ENCODE measurements around the gene CAMTA1.

CAMTA1 gene

GRCh38 chr1:7177438-7178146, 392.3 kb downstream of the CAMTA1 start:
- TF ChIP-seq FOXA1 (IDR thresholded peaks at IDR 0.05) (no peak), HDGF (IDR thresholded peaks at IDR 0.05; ENCODE audit: borderline replicate concordance) (no peak), L3MBTL2 (conservative IDR thresholded peaks at IDR 0.05) (no peak), LEF1 (IDR thresholded peaks at IDR 0.05; ENCODE audit: borderline replicate concordance) (no peak), ELF4 (IDR thresholded peaks at IDR 0.05) (no peak), PKNOX1 (IDR thresholded peaks at IDR 0.05) (no peak), BHLHE40 (IDR thresholded peaks at IDR 0.05; ENCODE audit: borderline replicate concordance) (no peak), FOXK2 (IDR thresholded peaks at IDR 0.05) (no peak), ARNT (IDR thresholded peaks at IDR 0.05) (no peak)
- ChIA-PET POLR2A (no interaction called here), CTCF (no interaction called here)
- no peak for DNase-seq (ENCODE audit: extremely low spot score)

- TF ChIP-seq NFRKB (IDR thresholded peaks at IDR 0.05) = no peak
- no peak for TF ChIP-seq FOXK2 (IDR thresholded peaks at IDR 0.05)
- no peak for TF ChIP-seq HDGF (IDR thresholded peaks at IDR 0.05; ENCODE audit: borderline replicate concordance)
- ChIA-PET CTCF (no interaction called here), POLR2A (no interaction called here)
- no peak for DNase-seq (ENCODE audit: extremely low spot score)
Observed at GRCh38 chr1:7178336-7178735, 393.1 kb downstream of the CAMTA1 start.

GRCh38 chr1:7178741-7179140, 393.5 kb downstream of the CAMTA1 start:
- no peak for DNase-seq (ENCODE audit: extremely low spot score)
- ChIA-PET CTCF (no interaction called here), POLR2A (no interaction called here)
- TF ChIP-seq L3MBTL2 (conservative IDR thresholded peaks at IDR 0.05) (no peak), ARNT (IDR thresholded peaks at IDR 0.05) (no peak), FOXM1 (IDR thresholded peaks at IDR 0.05; ENCODE audit: borderline replicate concordance) (no peak), TARDBP (IDR thresholded peaks at IDR 0.05) (no peak), NFRKB (IDR thresholded peaks at IDR 0.05) (no peak), FOXK2 (IDR thresholded peaks at IDR 0.05) (no peak), SUZ12 (IDR thresholded peaks at IDR 0.05) (no peak), CTBP1 (IDR thresholded peaks at IDR 0.05; ENCODE audit: borderline replicate concordance) (no peak), LEF1 (IDR thresholded peaks at IDR 0.05; ENCODE audit: borderline replicate concordance) (no peak), BHLHE40 (IDR thresholded peaks at IDR 0.05; ENCODE audit: borderline replicate concordance) (no peak), ELF4 (IDR thresholded peaks at IDR 0.05) (no peak)

GRCh38 chr1:7185721-7186120, 400.5 kb downstream of the CAMTA1 start:
- CTCF ChIA-PET = interaction anchor here (0.7 kb wide), 1 partner anchor 116 kb away, joined by 3 read pairs; no protein-coding TSS in a partner anchor
- no peak for DNase-seq (ENCODE audit: extremely low spot score)
- no peak for TF ChIP-seq PKNOX1 (IDR thresholded peaks at IDR 0.05)
- TF ChIP-seq NFRKB (IDR thresholded peaks at IDR 0.05) = no peak
- no peak for TF ChIP-seq LEF1 (IDR thresholded peaks at IDR 0.05; ENCODE audit: borderline replicate concordance)
- TF ChIP-seq TARDBP (IDR thresholded peaks at IDR 0.05) = no peak
- no peak for TF ChIP-seq ARNT (IDR thresholded peaks at IDR 0.05)
- no peak for TF ChIP-seq ZNF384 (IDR thresholded peaks at IDR 0.05)
- TF ChIP-seq SP1 (IDR thresholded peaks at IDR 0.05) = no peak
- TF ChIP-seq BHLHE40 (IDR thresholded peaks at IDR 0.05; ENCODE audit: borderline replicate concordance) = no peak
- no peak for TF ChIP-seq HDGF (IDR thresholded peaks at IDR 0.05; ENCODE audit: borderline replicate concordance)
- POLR2A ChIA-PET = no interaction called here

- POLR2A ChIA-PET = no interaction called here
- TF ChIP-seq BHLHE40 (IDR thresholded peaks at IDR 0.05; ENCODE audit: borderline replicate concordance) = no peak
- no peak for TF ChIP-seq SUZ12 (IDR thresholded peaks at IDR 0.05)
- TF ChIP-seq ARNT (IDR thresholded peaks at IDR 0.05) = no peak
- no peak for TF ChIP-seq FOXA1 (IDR thresholded peaks at IDR 0.05)
- no peak for TF ChIP-seq LEF1 (IDR thresholded peaks at IDR 0.05; ENCODE audit: borderline replicate concordance)
- no peak for TF ChIP-seq HDGF (IDR thresholded peaks at IDR 0.05; ENCODE audit: borderline replicate concordance)
- no peak for TF ChIP-seq L3MBTL2 (conservative IDR thresholded peaks at IDR 0.05)
- no peak for TF ChIP-seq TARDBP (IDR thresholded peaks at IDR 0.05)
- no peak for DNase-seq (ENCODE audit: extremely low spot score)
- CTCF ChIA-PET = no interaction called here
Observed at GRCh38 chr1:7186382-7187111, 401.3 kb downstream of the CAMTA1 start.

- DNase-seq (ENCODE audit: extremely low spot score) = no peak
- POLR2A ChIA-PET = no interaction called here
Observed at GRCh38 chr1:7187112-7187493, 401.8 kb downstream of the CAMTA1 start.

GRCh38 chr1:7190261-7190660, 405.0 kb downstream of the CAMTA1 start:
- ChIA-PET CTCF (no interaction called here), POLR2A (no interaction called here)
- no peak for DNase-seq (ENCODE audit: extremely low spot score)
- TF ChIP-seq CTBP1 (IDR thresholded peaks at IDR 0.05; ENCODE audit: borderline replicate concordance) (no peak), ELF4 (IDR thresholded peaks at IDR 0.05) (no peak), SUZ12 (IDR thresholded peaks at IDR 0.05) (no peak), TARDBP (IDR thresholded peaks at IDR 0.05) (no peak), BHLHE40 (IDR thresholded peaks at IDR 0.05; ENCODE audit: borderline replicate concordance) (no peak), HDGF (IDR thresholded peaks at IDR 0.05; ENCODE audit: borderline replicate concordance) (no peak), FOXM1 (IDR thresholded peaks at IDR 0.05; ENCODE audit: borderline replicate concordance) (no peak), FOXK2 (IDR thresholded peaks at IDR 0.05) (no peak), L3MBTL2 (conservative IDR thresholded peaks at IDR 0.05) (no peak), SP1 (IDR thresholded peaks at IDR 0.05) (no peak), LEF1 (IDR thresholded peaks at IDR 0.05; ENCODE audit: borderline replicate concordance) (no peak)

More at GRCh38 chr1:7187112-7187493, 401.8 kb downstream of the CAMTA1 start:
- CTCF ChIA-PET = interaction anchor here (0.7 kb wide), 1 partner anchor 13 kb away, joined by 3 read pairs; no protein-coding TSS in a partner anchor
- TF ChIP-seq L3MBTL2 (conservative IDR thresholded peaks at IDR 0.05) = no peak
- TF ChIP-seq ELF4 (IDR thresholded peaks at IDR 0.05) = no peak
- TF ChIP-seq HDGF (IDR thresholded peaks at IDR 0.05; ENCODE audit: borderline replicate concordance) = no peak
